Peyer's patch (tissue), 4 donors: ENCODE data around the gene ANKH.

ENCODE experiments used
- CTCF ChIP-seq, 6 experiments: fragments of 450-650 bp in 4 of 6; fragments of 200-600 bp in 2 of 6; sonication (generic) in 1 of 6; IDR thresholded peaks; one replicate each; pipeline ENCODE4 v1.5.1; 2017 to 2019; ENCODE audit warnings: antibody characterized with exemption in 6 of 6, mild to moderate bottlenecking in 3 of 6, moderate library complexity in 1 of 6
- POLR2A ChIP-seq, 2 donors: fragments of 450-650 bp; IDR thresholded peaks; one replicate each; pipeline ENCODE4 v1.5.1; 2017; ENCODE audit warnings: antibody characterized with exemption in 2 of 2, mild to moderate bottlenecking in 2 of 2, moderate library complexity in 2 of 2

- no peak for TF ChIP-seq CTCF (IDR thresholded peaks at IDR 0.05)
- TF ChIP-seq POLR2A (IDR thresholded peaks at IDR 0.05), result no peak
Observed at GRCh38 chr5:14807471-14807870, 64.1 kb downstream of the ANKH start.
